Suprapubic skin (tissue), 4 donors: Measurements from ENCODE around the gene C1S.

Experiments used
- POLR2A ChIP-seq, 2 donors: fragments of 450-650 bp; IDR thresholded peaks; one replicate each; pipeline ENCODE4 v1.6.1; 2017; ENCODE audit warnings: antibody characterized with exemption in 2 of 2, mild to moderate bottlenecking in 2 of 2, moderate library complexity in 2 of 2
- POLR2AphosphoS5 ChIP-seq, 3 donors: sonication (generic); formaldehyde crosslinking; IDR thresholded peaks; one replicate each; pipeline ENCODE4 v1.6.1; 2017; ENCODE audit warnings: antibody characterized with exemption in 3 of 3

GRCh38 chr12:7035463-7035862 lies 25.1 kb upstream of the C1S start:
- TF ChIP-seq POLR2A (IDR thresholded peaks at IDR 0.05) (no peak), POLR2AphosphoS5 (IDR thresholded peaks at IDR 0.05) (no peak)
